Gastroesophageal sphincter (tissue), 4 donors: ENCODE measurements around the gene FNIP2. TPM values are rescaled to one million over a fixed set of nuclear protein-coding genes. Genes with fewer than 3 reads are reported as not detected.
"Not testable (repeated sequence)": the region's sequence is repeated elsewhere in the genome, so short reads cannot be mapped to it uniquely, and the experiment has no call there.

Experiments
- ATAC-seq: fragments of 150-250 bp; one replicate; pipeline ENCODE4 v1.9.1; 2016; ENCODE audit warnings: mild to moderate bottlenecking, moderate library complexity
- H3K27ac ChIP-seq, 4 donors: fragments of 200-600 bp; sonication (generic) in 3 of 4; 1 replicate in 3 of 4; 2 replicates in 1 of 4; pipeline ENCODE4 v1.5.1; 2016 to 2019
- H3K27me3 ChIP-seq: fragments of 200-600 bp; sonication (generic); one replicate; pipeline ENCODE4 v1.5.1; 2019
- H3K36me3 ChIP-seq, 2 donors: fragments of 200-600 bp; sonication (generic); one replicate each; pipeline ENCODE4 v1.5.1; 2019; ENCODE audit warnings: control low read depth in 1 of 2
- H3K4me1 ChIP-seq, 3 donors: fragments of 200-600 bp; sonication (generic); 1 replicate in 2 of 3; 2 replicates in 1 of 3; pipeline ENCODE4 v1.5.1; 2016 to 2019; ENCODE audit warnings: control low read depth in 2 of 3
- H3K4me3 ChIP-seq, 2 donors: fragments of 200-600 bp; sonication (generic); one replicate each; pipeline ENCODE4 v1.5.1; 2019; ENCODE audit warnings: mild to moderate bottlenecking in 1 of 2, moderate library complexity in 1 of 2
- H3K9me3 ChIP-seq, 3 donors: fragments of 200-600 bp; sonication (generic); one replicate each; pipeline ENCODE4 v1.5.1; 2017 to 2019; ENCODE audit warnings: control low read depth in 2 of 3
- CTCF ChIP-seq, 4 experiments: fragments of 200-600 bp in 2 of 4; fragments of 450-650 bp in 2 of 4; sonication (generic) in 1 of 4; IDR thresholded peaks; one replicate each; pipeline ENCODE4 v1.5.1; 2017 to 2019; ENCODE audit warnings: antibody characterized with exemption in 4 of 4, mild to moderate bottlenecking in 2 of 4, moderate library complexity in 2 of 4
- EP300 ChIP-seq: sonication (generic); formaldehyde crosslinking; IDR thresholded peaks from one replicate; pipeline ENCODE4 v1.6.1; 2017; ENCODE audit warnings: antibody characterized with exemption, mild to moderate bottlenecking
- POLR2A ChIP-seq, 2 donors: fragments of 450-650 bp; IDR thresholded peaks; one replicate each; pipeline ENCODE4 v1.6.1; 2017; ENCODE audit warnings: antibody characterized with exemption in 2 of 2, mild to moderate bottlenecking in 2 of 2, moderate library complexity in 1 of 2
- POLR2AphosphoS5 ChIP-seq: sonication (generic); formaldehyde crosslinking; IDR thresholded peaks from one replicate; pipeline ENCODE4 v1.6.1; 2017; ENCODE audit warnings: antibody characterized with exemption
- WGBS, 2 donors: methylation state at CpG; one replicate each; pipeline ENCODE4 v1.1.5; 2018; ENCODE audit warnings: low coverage in 1 of 2; 5-methylcytosine and 5-hydroxymethylcytosine counted together
- small RNA-seq, 4 donors: library from RNA; depleted of rRNA; stranded (forward); fragments of <200 nt; gene quantifications; one replicate each; pipeline ENCODE3, GENCODE V24; 2016
- total RNA-seq, 4 donors: library from RNA; depleted of rRNA; stranded (reverse); fragments of >200 nt; gene quantifications; one replicate each; pipeline ENCODE4 v1.1.0, GENCODE V29; 2016

The FNIP2 gene
- total RNA-seq, 4 donors from 2014 or later = 53.0 to 135 (median 70.5) TPM

GRCh38 chr4:158946825-158947224 is 178.0 kb downstream of the FNIP2 start:
- no peaks in the 10 kb centered on the region for H3K36me3 ChIP-seq
- 70 to 94% methylated on average over 2 to 3 of the region's 3 CpGs for WGBS, 2 donors
- no peaks in the 10 kb centered on the region for H3K9me3 ChIP-seq
- TF ChIP-seq POLR2AphosphoS5 = no peak
- no peak for TF ChIP-seq POLR2A (IDR thresholded peaks at IDR 0.05)
- TF ChIP-seq CTCF (IDR thresholded peaks at IDR 0.05) = no peak
- no peak for TF ChIP-seq EP300
- no peaks in the 10 kb centered on the region for H3K27me3 ChIP-seq
- no peak overlapping the region for H3K27ac ChIP-seq
- no peaks in the 10 kb centered on the region for H3K4me1 ChIP-seq
- ATAC-seq = no peak
- no peak overlapping the region for H3K4me3 ChIP-seq

GRCh38 chr4:158948071-158948470 is 179.2 kb downstream of the FNIP2 start:
- no peak for ATAC-seq
- Histone ChIP-seq H3K27me3 (no peaks in the 10 kb centered on the region), H3K4me1 (no peaks in the 10 kb centered on the region), H3K9me3 (peaks cover 0 to 12% (median 0%) of the 10 kb centered on the region in 3 donors), H3K27ac (no peak overlapping the region), H3K4me3 (no peak overlapping the region), H3K36me3 (no peaks in the 10 kb centered on the region)
- 50 to 97% methylated on average over 1 to 2 of the region's 2 CpGs for WGBS, 2 donors
- no peak for TF ChIP-seq POLR2A (IDR thresholded peaks at IDR 0.05)
- no peak for TF ChIP-seq CTCF (IDR thresholded peaks at IDR 0.05)
- no peak for TF ChIP-seq EP300
- TF ChIP-seq POLR2AphosphoS5 = no peak

- no peaks in the 10 kb centered on the region for H3K27me3 ChIP-seq
- no peak overlapping the region for H3K4me3 ChIP-seq
- no peaks in the 10 kb centered on the region for H3K36me3 ChIP-seq
- H3K27ac ChIP-seq = no peak overlapping the region
- peaks cover 0 to 17% (median 0%) of the 10 kb centered on the region in 3 donors for H3K9me3 ChIP-seq
- H3K4me1 ChIP-seq = no peaks in the 10 kb centered on the region
- ATAC-seq = no peak
- TF ChIP-seq EP300 = no peak
- no peak for TF ChIP-seq POLR2AphosphoS5
- no peak for TF ChIP-seq POLR2A (IDR thresholded peaks at IDR 0.05)
- TF ChIP-seq CTCF (IDR thresholded peaks at IDR 0.05) = no peak
Observed at GRCh38 chr4:158949099-158949498, 180.3 kb downstream of the FNIP2 start.

GRCh38 chr4:158952221-158952774 is 183.5 kb downstream of the FNIP2 start:
- not testable (repeated sequence) for H3K36me3 ChIP-seq, H3K4me1 ChIP-seq, H3K27me3 ChIP-seq, ATAC-seq, H3K4me3 ChIP-seq, H3K27ac ChIP-seq
- WGBS, 2 donors = 92 to 94% methylated on average over 2 of the region's 2 CpGs
- H3K9me3 ChIP-seq = peaks cover 0 to 17% (median 0%) of the 10 kb centered on the region in 3 donors

GRCh38 chr4:158956345-158956744 is 187.5 kb downstream of the FNIP2 start:
- WGBS, 2 donors = 87 to 94% methylated on average over 2 to 9 of the region's 9 CpGs
- H3K36me3 ChIP-seq, H3K27ac ChIP-seq, H3K27me3 ChIP-seq, H3K4me1 ChIP-seq, ATAC-seq, H3K4me3 ChIP-seq: not testable (repeated sequence)
- H3K9me3 ChIP-seq = peaks cover 0 to 17% (median 0%) of the 10 kb centered on the region in 3 donors

- H3K4me1 ChIP-seq, ATAC-seq, H3K36me3 ChIP-seq, H3K27me3 ChIP-seq, H3K4me3 ChIP-seq, H3K27ac ChIP-seq: not testable (repeated sequence)
- H3K9me3 ChIP-seq = peaks cover 0 to 16% (median 0%) of the 10 kb centered on the region in 3 donors
- WGBS, 2 donors = 100% methylated on average over 3 of the region's 3 CpGs
Observed at GRCh38 chr4:158956918-158957317, 188.1 kb downstream of the FNIP2 start.

Small RNAs within 50 kb of the gene (small RNA-seq; reads per million reads assigned to genes)
- 0 to 0.25 (median 0) reads per million in 4 donors for gene RF00157
- gene RNU6-128P = 0 to 0.27 (median 0.06) reads per million in 4 donors

Other genes with a start within 250 kb of the FNIP2 start
- not detected for gene RXFP1, start 247.1 kb upstream of the FNIP2 start, total RNA-seq
- 1 to 10 TPM; 2.8 to 4.2 (median 3.6) TPM for gene C4orf46, start 97.1 kb upstream of the FNIP2 start, total RNA-seq
- gene ETFDH, start 96.7 kb upstream of the FNIP2 start, total RNA-seq = 10 to 100 TPM; 32.0 to 46.7 (median 38.9) TPM
- gene PPID, start 45.6 kb upstream of the FNIP2 start, total RNA-seq = 10 to 100 TPM; 22.2 to 27.6 (median 25.7) TPM